Body of pancreas (tissue), 4 donors: ENCODE measurements around the gene DRG1. TPM values are rescaled to one million over a fixed set of nuclear protein-coding genes. Genes with fewer than 3 reads are reported as not detected.
A peak's percentile ranks its signal among the peaks of the same experiment; 100 is the strongest.
"Not testable (repeated sequence)": the region's sequence is repeated elsewhere in the genome, so short reads cannot be mapped to it uniquely, and the experiment has no call there.

Experiments used
- ATAC-seq: fragments of 150-250 bp; one replicate; pipeline ENCODE4 v1.9.1; 2016
- DNase-seq, 4 donors: peaks; one replicate each; pipeline ENCODE4 v3.0.0-alpha.2; 2019
- H3K27ac ChIP-seq, 4 donors: fragments of 200-600 bp; sonication (generic); 1 replicate in 3 of 4; 2 replicates in 1 of 4; pipeline versions ENCODE4 v1.5.1 to v1.6.1; 2016 to 2019; ENCODE audit warnings: mild to moderate bottlenecking in 1 of 4, mixed read lengths in 1 of 4, moderate library complexity in 1 of 4
- H3K27me3 ChIP-seq, 2 donors: fragments of 200-600 bp; sonication (generic); one replicate each; pipeline ENCODE4 v1.6.0; 2016; ENCODE audit warnings: mild to moderate bottlenecking in 1 of 2
- H3K36me3 ChIP-seq, 2 donors: fragments of 200-600 bp; sonication (generic); replicated peaks in 1 of 2; 2 replicates each; pipeline ENCODE4 v1.5.1; 2016; ENCODE audit warnings: low read depth in 2 of 2; ENCODE audit not compliant: insufficient read depth in 1 of 2
- H3K4me1 ChIP-seq: fragments of 200-600 bp; sonication (generic); one replicate; pipeline ENCODE4 v1.6.0; 2016
- H3K4me3 ChIP-seq, 2 donors: fragments of 200-600 bp; sonication (generic); 1 replicate in 1 of 2; 2 replicates in 1 of 2; pipeline ENCODE4 v1.5.1; 2016 to 2019
- H3K9me3 ChIP-seq, 3 donors: fragments of 200-600 bp; sonication (generic); 1 replicate in 2 of 3; 2 replicates in 1 of 3; pipeline ENCODE4 v1.5.1; 2016
- CTCF ChIP-seq, 7 experiments: fragments of 450-650 bp in 4 of 7; fragments of 200-600 bp in 3 of 7; sonication (generic) in 3 of 7; IDR thresholded peaks; one replicate each; pipeline ENCODE4 v1.5.1; 2016 to 2019; ENCODE audit warnings: antibody characterized with exemption in 7 of 7
- POLR2A ChIP-seq, 3 donors: fragments of 450-650 bp; IDR thresholded peaks; one replicate each; pipeline ENCODE4 v1.6.1; 2016; ENCODE audit warnings: antibody characterized with exemption in 3 of 3, mild to moderate bottlenecking in 2 of 3
- WGBS, 2 donors: methylation state at CpG; one replicate each; pipeline ENCODE4 v1.1.5; 2017; 5-methylcytosine and 5-hydroxymethylcytosine counted together
- intact Hi-C: fragments of 100-400 bp; cut with DNase I; formaldehyde crosslinking; loops from one replicate; pipeline ENCODE4 v1.15.1; 2023
- total RNA-seq, 2 donors: library from RNA; depleted of rRNA; stranded (reverse); fragments of >200 nt; gene quantifications; one replicate each; pipeline ENCODE4 v1.1.0, GENCODE V29; 2016

The DRG1 gene
- total RNA-seq, 2 donors from 2014 or later = 18.8 to 37.9 TPM

GRCh38 chr22:31400023-31400397, 606 bp downstream of the DRG1 start:
- H3K36me3 ChIP-seq = peaks cover 5 to 8% of the 10 kb centered on the region in 2 donors
- ATAC-seq (no peak), DNase-seq (no peak)
- peak overlapping the region; percentile 73 to 91 (median 84) for H3K27ac ChIP-seq
- H3K9me3 ChIP-seq = no peaks in the 10 kb centered on the region
- H3K4me3 ChIP-seq = peak overlapping the region; percentile 71 to 75
- TF ChIP-seq CTCF (IDR thresholded peaks at IDR 0.05) (no peak), POLR2A (IDR thresholded peaks at IDR 0.05) (no peak)
- no peaks in the 10 kb centered on the region for H3K27me3 ChIP-seq
- 0 to 1% methylated on average over 11 of the region's 11 CpGs for WGBS, 2 donors
- H3K4me1 ChIP-seq = peaks cover 22% of the 10 kb centered on the region
- intact Hi-C loops = no loop called here

DNA sequence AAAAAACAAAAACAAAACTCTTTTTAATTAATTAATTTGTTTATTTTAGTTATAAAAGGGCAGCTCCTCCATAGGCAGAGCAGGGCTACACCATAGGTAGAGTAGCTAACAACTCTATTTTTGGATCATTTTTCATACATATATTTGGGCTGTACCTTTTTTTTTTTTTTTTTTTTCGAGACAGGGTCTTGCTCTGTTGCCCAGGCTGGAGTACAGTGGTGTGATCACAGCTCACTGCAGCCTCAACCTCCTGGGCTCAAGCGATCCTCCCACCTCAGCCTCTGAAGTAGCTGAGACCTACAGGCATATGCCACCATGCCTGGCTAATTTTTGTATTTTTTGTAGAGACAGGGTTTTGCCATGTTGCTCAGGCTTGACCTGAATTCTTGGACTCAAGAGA, 2.9 kb downstream of the DRG1 start:
- ATAC-seq, DNase-seq, H3K9me3 ChIP-seq, H3K4me3 ChIP-seq, H3K27me3 ChIP-seq, H3K27ac ChIP-seq, intact Hi-C loops: not testable (repeated sequence)
- 65 to 80% methylated on average over 2 of the region's 2 CpGs for WGBS, 2 donors
- H3K36me3 ChIP-seq = peaks cover 5 to 15% of the 10 kb centered on the region in 2 donors
- H3K4me1 ChIP-seq = peaks cover 22% of the 10 kb centered on the region

DNA sequence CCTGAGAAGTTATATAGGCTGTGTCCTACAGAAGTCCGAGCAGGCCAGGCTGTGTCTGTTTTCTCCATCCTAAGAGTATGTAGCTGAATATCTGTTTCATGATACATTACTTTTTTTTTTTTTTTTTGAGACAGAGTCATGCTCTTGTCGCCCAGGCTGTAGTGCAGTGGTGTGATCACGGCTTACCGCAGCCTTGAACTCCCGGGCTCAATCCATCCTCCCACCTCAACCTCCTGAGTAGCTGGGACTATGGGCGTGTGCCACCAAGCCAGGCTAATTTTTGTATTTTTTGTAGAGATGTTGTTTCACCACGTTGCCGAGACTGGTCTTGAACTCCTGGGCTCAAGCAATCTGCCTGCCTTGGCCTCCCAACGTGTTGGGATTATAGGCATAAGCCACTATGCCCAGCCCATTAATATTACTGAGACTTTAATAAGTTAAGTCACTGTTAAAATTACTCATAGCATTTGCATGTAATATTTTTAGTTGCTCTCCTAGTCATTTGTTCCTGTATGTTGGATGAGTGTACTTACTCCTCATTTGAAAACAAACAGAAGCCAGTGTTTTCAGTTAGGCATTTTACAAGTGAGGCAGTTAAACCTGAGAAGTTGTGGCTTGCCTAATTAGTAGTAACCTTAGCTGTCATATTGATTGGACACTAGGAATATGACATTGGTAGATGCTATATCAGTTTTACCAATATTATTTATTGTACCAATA, 26.1 kb downstream of the DRG1 start:
- Histone ChIP-seq H3K27ac (no peak overlapping the region), H3K4me3 (no peak overlapping the region), H3K9me3 (no peaks in the 10 kb centered on the region), H3K27me3 (no peaks in the 10 kb centered on the region), H3K4me1 (no peaks in the 10 kb centered on the region), H3K36me3 (peaks cover 17 to 41% of the 10 kb centered on the region in 2 donors)
- intact Hi-C loops = no loop called here
- 93 to 95% methylated on average over 9 of the region's 9 CpGs for WGBS, 2 donors
- DNase-seq (no peak), ATAC-seq (no peak)
- TF ChIP-seq CTCF (IDR thresholded peaks at IDR 0.05) = no peak
- no peak for TF ChIP-seq POLR2A (IDR thresholded peaks at IDR 0.05)

- DNase-seq (no peak), ATAC-seq (no peak)
- Histone ChIP-seq H3K36me3 (peaks cover 10 to 43% of the 10 kb centered on the region in 2 donors), H3K4me1 (no peaks in the 10 kb centered on the region), H3K9me3 (no peaks in the 10 kb centered on the region), H3K27ac (no peak overlapping the region), H3K27me3 (no peaks in the 10 kb centered on the region), H3K4me3 (no peak overlapping the region)
- intact Hi-C loops = no loop called here
- 50 to 87% methylated on average over 5 of the region's 5 CpGs for WGBS, 2 donors
- TF ChIP-seq CTCF (IDR thresholded peaks at IDR 0.05) (no peak), POLR2A (IDR thresholded peaks at IDR 0.05) (no peak)
These were observed 32.5 kb downstream of the DRG1 start for GRCh38 chr22:31431950-31432349.

DNA sequence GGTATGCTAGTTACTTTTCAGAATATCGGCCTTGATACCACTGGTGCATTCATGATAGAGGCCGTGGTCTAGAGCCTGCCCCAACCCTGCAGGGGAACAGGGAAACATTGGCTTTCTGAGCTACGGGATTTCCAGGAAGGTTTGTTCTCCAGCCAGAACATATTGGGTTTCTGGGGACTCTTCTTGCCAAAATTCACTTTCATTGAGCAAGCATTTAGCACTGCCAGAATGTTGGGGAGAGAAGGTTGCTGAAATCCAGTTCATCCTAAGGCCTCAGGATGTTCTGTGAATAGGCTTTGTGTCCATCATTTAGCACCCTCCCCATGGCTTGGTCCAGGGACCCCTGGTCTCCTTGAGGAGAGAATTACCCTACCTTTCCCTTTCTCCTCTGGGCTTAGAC, 36.7 kb downstream of the DRG1 start:
- no peak overlapping the region for H3K27ac ChIP-seq
- ATAC-seq (no peak), DNase-seq (no peak)
- intact Hi-C loops = no loop called here
- no peaks in the 10 kb centered on the region for H3K4me1 ChIP-seq
- H3K4me3 ChIP-seq = no peak overlapping the region
- no peaks in the 10 kb centered on the region for H3K9me3 ChIP-seq
- H3K36me3 ChIP-seq = peaks cover 3 to 44% of the 10 kb centered on the region in 2 donors
- no peak for TF ChIP-seq CTCF (IDR thresholded peaks at IDR 0.05)
- TF ChIP-seq POLR2A (IDR thresholded peaks at IDR 0.05) = no peak
- WGBS, 2 donors = 83 to 85% methylated on average over 2 to 3 of the region's 3 CpGs
- no peaks in the 10 kb centered on the region for H3K27me3 ChIP-seq
